GM12872 (cell line): ENCODE measurements around the gene TMEM119.

Experiments
- CTCF ChIP-seq: IDR thresholded peaks from 3 replicates; pipeline ENCODE4 v1.5.1; 2011; ENCODE audit warnings: low read depth, mild to moderate bottlenecking, low read length, moderate library complexity; ENCODE audit not compliant: insufficient read depth

The TMEM119 gene

DNA sequence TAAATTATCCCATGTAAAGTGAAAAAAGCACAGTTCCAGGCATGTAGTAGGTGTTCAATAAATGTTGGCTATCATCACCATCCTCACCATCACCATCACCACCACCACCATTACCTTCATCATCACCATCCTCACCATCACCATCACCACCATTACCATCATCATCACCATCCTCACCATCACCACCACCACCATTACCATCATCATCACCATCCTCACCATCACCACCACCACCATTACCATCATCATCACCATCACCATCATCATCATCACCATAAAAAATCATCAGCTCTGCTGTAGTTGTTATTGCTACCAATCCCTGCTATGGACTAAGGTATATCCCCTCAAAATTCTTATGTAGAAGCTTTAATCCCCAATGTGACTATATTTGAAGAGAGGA is 20.4 kb downstream of the TMEM119 start:
- no peak for TF ChIP-seq CTCF

DNA sequence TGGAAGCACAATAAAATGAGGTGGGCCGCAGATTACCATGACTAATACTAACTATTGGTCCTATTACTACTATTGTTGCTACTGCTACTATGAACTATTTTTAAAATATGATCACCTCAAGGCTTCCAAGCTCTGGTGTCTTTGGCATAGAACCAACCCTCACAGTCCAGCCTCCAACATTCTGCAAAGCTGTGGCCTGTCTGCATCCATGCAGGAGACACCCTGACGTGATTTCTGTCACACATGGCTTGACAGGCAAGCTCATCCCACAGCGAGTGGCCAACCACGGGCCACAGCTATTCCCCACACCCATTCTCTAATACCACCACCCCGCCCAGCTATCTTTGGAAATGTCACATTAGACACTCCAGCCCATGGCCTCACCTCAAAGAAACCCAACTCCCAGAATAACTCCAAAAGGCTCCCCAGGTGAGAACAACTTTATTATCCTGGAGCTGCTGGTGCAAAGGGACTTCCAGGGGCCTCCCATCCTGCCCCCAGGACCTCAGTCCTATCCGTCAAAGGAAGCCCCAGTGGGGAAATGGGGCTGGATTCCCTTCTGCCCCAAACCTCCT is 21.1 kb downstream of the TMEM119 start:
- no peak for TF ChIP-seq CTCF

DNA sequence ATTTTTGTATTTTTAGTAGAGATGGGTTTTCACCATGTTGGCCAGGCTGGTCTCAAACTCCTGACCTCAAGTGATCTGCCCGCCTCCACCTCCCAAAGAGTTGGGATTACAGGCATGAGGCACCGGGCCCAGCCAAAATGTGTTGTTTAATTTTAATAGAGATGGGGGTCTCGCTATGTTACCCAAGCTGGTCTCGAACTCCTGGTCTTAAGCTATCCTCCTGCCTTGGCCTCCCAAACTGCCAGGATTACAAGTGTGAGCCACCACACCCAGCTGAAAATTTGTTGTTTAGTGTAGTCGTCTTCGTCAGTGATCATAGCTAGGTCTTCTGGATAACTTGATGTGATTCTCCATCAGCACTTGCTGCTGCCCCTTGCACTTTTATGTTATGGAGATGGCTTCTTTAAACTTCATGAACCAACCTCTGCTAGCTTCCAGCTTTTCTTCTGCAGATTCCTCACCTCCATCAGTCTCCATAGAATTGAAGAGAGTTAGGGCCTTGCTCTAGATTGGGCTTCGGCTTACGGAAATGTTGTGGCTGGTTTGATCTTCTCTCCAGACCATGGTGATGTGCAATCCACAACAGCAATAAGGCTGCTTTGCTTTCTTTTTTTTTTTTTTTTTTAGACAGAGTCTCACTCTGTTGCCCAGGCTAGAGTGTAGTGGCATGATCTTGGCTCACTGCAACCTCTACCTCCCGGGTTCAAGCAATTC is 22.5 kb downstream of the TMEM119 start:
- no peak for TF ChIP-seq CTCF

GRCh38 chr12:108573317-108573716 is 24.6 kb downstream of the TMEM119 start:
- TF ChIP-seq CTCF, result no peak

- TF ChIP-seq CTCF, result no peak
These were observed 25.6 kb downstream of the TMEM119 start for GRCh38 chr12:108572166-108572790.

- TF ChIP-seq CTCF, result no peak
These were observed 26.2 kb downstream of the TMEM119 start for GRCh38 chr12:108571609-108572165.
